SJCRH30 (cell line): ENCODE data around the gene SPACA1. TPM values are rescaled to one million over a fixed set of nuclear protein-coding genes. Genes with fewer than 3 reads are reported as not detected.
A peak's percentile ranks its signal among the peaks of the same experiment; 100 is the strongest.
"Not testable (repeated sequence)": the region's sequence is repeated elsewhere in the genome, so short reads cannot be mapped to it uniquely, and the experiment has no call there.

Experiments
- DNase-seq, 2 experiments: peaks; one replicate each; pipeline ENCODE4 v3.0.0-alpha.2; 2015 to 2020
- H3K27ac ChIP-seq: fragments of 250-450 bp; sonication (Bioruptor Pico); 2 replicates; pipeline ENCODE4 v1.5.1; 2020; ENCODE audit warnings: mild to moderate bottlenecking, moderate library complexity
- H3K27me3 ChIP-seq: fragments of 250-450 bp; sonication (Bioruptor Pico); 2 replicates; pipeline ENCODE4 v1.5.1; 2020; ENCODE audit warnings: mild to moderate bottlenecking, moderate library complexity
- H3K36me3 ChIP-seq: fragments of 250-450 bp; sonication (Bioruptor Pico); 2 replicates; pipeline ENCODE4 v1.5.1; 2020; ENCODE audit warnings: mild to moderate bottlenecking, moderate library complexity
- H3K4me1 ChIP-seq: fragments of 250-450 bp; sonication (Bioruptor Pico); 2 replicates; pipeline ENCODE4 v1.5.1; 2020; ENCODE audit warnings: mild to moderate bottlenecking, moderate library complexity
- H3K4me3 ChIP-seq: fragments of 250-450 bp; sonication (Bioruptor Pico); 2 replicates; pipeline ENCODE4 v1.5.1; 2020; ENCODE audit warnings: mild to moderate bottlenecking, moderate library complexity
- H3K9me3 ChIP-seq: fragments of 250-450 bp; sonication (Bioruptor Pico); replicated peaks from 2 replicates; pipeline ENCODE4 v1.5.1; 2020; ENCODE audit warnings: mild to moderate bottlenecking, moderate library complexity
- total RNA-seq: library from RNA; depleted of rRNA; stranded (reverse); fragments of >200 nt; shearing (Covaris generic); gene quantifications from 2 replicates; pipeline ENCODE4 v1.2.3, GENCODE V29; 2014; rRNA removed

SPACA1 gene
- not detected in 2 replicates for total RNA-seq

- Histone ChIP-seq H3K4me3 (no peak within 1 kb of the TSS), H3K36me3 (no peaks in the 10 kb centered on the region), H3K4me1 (no peaks in the 10 kb centered on the region), H3K9me3 (no peaks in the 10 kb centered on the region), H3K27ac (no peak within 1 kb of the TSS), H3K27me3 (no peaks in the 10 kb centered on the region)
- no peak for DNase-seq
Measured at GRCh38 chr6:88047510-88048150, at the start of gene SPACA1. Gene SPACA1 (plus strand): TSS chr6:88047841. CDS start chr6:88047906, 65 bp downstream.

- no peak overlapping the region for H3K27ac ChIP-seq
- no peak for DNase-seq
- H3K9me3 ChIP-seq: no peaks in the 10 kb centered on the region; the same call in 1 of the 2 replicates
- H3K36me3 ChIP-seq: no peaks in the 10 kb centered on the region
- H3K27me3 ChIP-seq: no peaks in the 10 kb centered on the region
- H3K4me1 ChIP-seq: peaks cover 6% of the 10 kb centered on the region
- no peak overlapping the region for H3K4me3 ChIP-seq
Measured at GRCh38 chr6:88000713-88001112, 46.9 kb upstream of the SPACA1 start.

GRCh38 chr6:88001279-88001678, 46.4 kb upstream of the SPACA1 start:
- not testable (repeated sequence) for H3K4me3 ChIP-seq, H3K36me3 ChIP-seq, H3K9me3 ChIP-seq, DNase-seq, H3K27me3 ChIP-seq, H3K4me1 ChIP-seq, H3K27ac ChIP-seq

GRCh38 chr6:88004707-88005106, 42.9 kb upstream of the SPACA1 start:
- no peak overlapping the region for H3K27ac ChIP-seq
- no peak overlapping the region for H3K4me3 ChIP-seq
- no peaks in the 10 kb centered on the region for H3K27me3 ChIP-seq
- H3K9me3 ChIP-seq: no peaks in the 10 kb centered on the region; the same call in 1 of the 2 replicates
- H3K36me3 ChIP-seq: no peaks in the 10 kb centered on the region
- peaks cover 18% of the 10 kb centered on the region for H3K4me1 ChIP-seq
- DNase-seq: no peak

- Histone ChIP-seq H3K4me1 (peaks cover 22% of the 10 kb centered on the region), H3K36me3 (no peaks in the 10 kb centered on the region), H3K27ac (no peak overlapping the region), H3K9me3 (no peaks in the 10 kb centered on the region), H3K27me3 (no peaks in the 10 kb centered on the region), H3K4me3 (no peak overlapping the region)
- no peak for DNase-seq
Measured at GRCh38 chr6:88006557-88006956, 41.1 kb upstream of the SPACA1 start.

GRCh38 chr6:88008411-88008810, 39.2 kb upstream of the SPACA1 start:
- Histone ChIP-seq H3K4me1 (peaks cover 22% of the 10 kb centered on the region), H3K27ac (peak overlapping the region; percentile 96), H3K36me3 (no peaks in the 10 kb centered on the region), H3K27me3 (no peaks in the 10 kb centered on the region), H3K4me3 (peak overlapping the region; percentile 51), H3K9me3 (no peaks in the 10 kb centered on the region)
- DNase-seq: peak; percentile 33 to 68

GRCh38 chr6:88008831-88009231, 38.8 kb upstream of the SPACA1 start:
- no peaks in the 10 kb centered on the region for H3K9me3 ChIP-seq
- peak; percentile 45 to 84 for DNase-seq
- H3K27me3 ChIP-seq: no peaks in the 10 kb centered on the region
- H3K4me3 ChIP-seq: peak overlapping the region; percentile 51
- peak overlapping the region; percentile 96 for H3K27ac ChIP-seq
- H3K4me1 ChIP-seq: peaks cover 22% of the 10 kb centered on the region
- H3K36me3 ChIP-seq: no peaks in the 10 kb centered on the region

GRCh38 chr6:88013015-88013414, 34.6 kb upstream of the SPACA1 start:
- DNase-seq: no peak
- H3K9me3 ChIP-seq: no peaks in the 10 kb centered on the region
- H3K36me3 ChIP-seq: no peaks in the 10 kb centered on the region
- H3K4me1 ChIP-seq: peaks cover 16% of the 10 kb centered on the region
- no peak overlapping the region for H3K4me3 ChIP-seq
- H3K27me3 ChIP-seq: no peaks in the 10 kb centered on the region
- H3K27ac ChIP-seq: no peak overlapping the region

GRCh38 chr6:88013554-88013953, 34.1 kb upstream of the SPACA1 start:
- Histone ChIP-seq H3K4me1 (peaks cover 12% of the 10 kb centered on the region), H3K36me3 (no peaks in the 10 kb centered on the region), H3K4me3 (no peak overlapping the region), H3K27me3 (no peaks in the 10 kb centered on the region), H3K27ac (no peak overlapping the region), H3K9me3 (no peaks in the 10 kb centered on the region)
- peak in 1 of 2 experiments; percentile 13 for DNase-seq

- Histone ChIP-seq H3K36me3 (no peaks in the 10 kb centered on the region), H3K27me3 (no peaks in the 10 kb centered on the region), H3K27ac (no peak overlapping the region), H3K9me3 (no peaks in the 10 kb centered on the region), H3K4me3 (no peak overlapping the region), H3K4me1 (no peaks in the 10 kb centered on the region)
- DNase-seq: no peak
Measured at GRCh38 chr6:88020439-88020838, 27.2 kb upstream of the SPACA1 start.

- no peak overlapping the region for H3K4me3 ChIP-seq
- H3K36me3 ChIP-seq: no peaks in the 10 kb centered on the region
- no peaks in the 10 kb centered on the region for H3K27me3 ChIP-seq
- no peak overlapping the region for H3K27ac ChIP-seq
- H3K4me1 ChIP-seq: no peaks in the 10 kb centered on the region
- no peak for DNase-seq
- no peaks in the 10 kb centered on the region for H3K9me3 ChIP-seq
Measured at GRCh38 chr6:88024696-88025095, 22.9 kb upstream of the SPACA1 start.

GRCh38 chr6:88031550-88031949, 16.1 kb upstream of the SPACA1 start:
- H3K27ac ChIP-seq: no peak overlapping the region
- no peaks in the 10 kb centered on the region for H3K36me3 ChIP-seq
- H3K4me3 ChIP-seq: no peak overlapping the region
- no peaks in the 10 kb centered on the region; the same call in 1 of the 2 replicates for H3K27me3 ChIP-seq
- DNase-seq: no peak
- H3K9me3 ChIP-seq: peaks cover 12% of the 10 kb centered on the region; the same call in 1 of the 2 replicates
- no peaks in the 10 kb centered on the region for H3K4me1 ChIP-seq

GRCh38 chr6:88044530-88044929, 3.1 kb upstream of the SPACA1 start:
- H3K36me3 ChIP-seq: no peaks in the 10 kb centered on the region
- H3K4me1 ChIP-seq: no peaks in the 10 kb centered on the region
- no peak overlapping the region for H3K27ac ChIP-seq
- no peaks in the 10 kb centered on the region for H3K9me3 ChIP-seq
- H3K4me3 ChIP-seq: no peak overlapping the region
- DNase-seq: no peak
- H3K27me3 ChIP-seq: no peaks in the 10 kb centered on the region

- DNase-seq: no peak
- Histone ChIP-seq H3K36me3 (no peaks in the 10 kb centered on the region), H3K9me3 (no peaks in the 10 kb centered on the region), H3K4me3 (no peak overlapping the region), H3K27me3 (no peaks in the 10 kb centered on the region), H3K27ac (no peak overlapping the region), H3K4me1 (no peaks in the 10 kb centered on the region)
Measured at GRCh38 chr6:88045521-88046136, 2.0 kb upstream of the SPACA1 start.

- no peaks in the 10 kb centered on the region for H3K27me3 ChIP-seq
- no peaks in the 10 kb centered on the region for H3K9me3 ChIP-seq
- H3K27ac ChIP-seq: no peak overlapping the region
- no peaks in the 10 kb centered on the region for H3K36me3 ChIP-seq
- no peak overlapping the region for H3K4me3 ChIP-seq
- no peak for DNase-seq
- H3K4me1 ChIP-seq: no peaks in the 10 kb centered on the region
Measured at GRCh38 chr6:88048578-88048977, 937 bp downstream of the SPACA1 start.
